SK-N-SH (cell line): Measurements from ENCODE around the gene SPNS1.

ENCODE experiments used
- CTCF ChIP-seq: fragments of 200-600 bp; sonication (generic); IDR thresholded peaks from 2 replicates; pipeline ENCODE4 v1.6.1; 2017; ENCODE audit warnings: antibody characterized with exemption, mild to moderate bottlenecking, moderate library complexity
- EP300 ChIP-seq, 2 experiments: IDR thresholded peaks; 2 replicates each; pipeline versions ENCODE4 v1.4.0 to v1.6.1; 2012; ENCODE audit warnings: borderline replicate concordance in 1 of 2, low read depth in 1 of 2, low read length in 1 of 2
- FOXJ3 ChIP-seq: sonication (generic); formaldehyde crosslinking; IDR thresholded peaks from 2 replicates; pipeline ENCODE4 v1.5.1; 2020; ENCODE audit warnings: mild to moderate bottlenecking, missing genetic modification reagents
- GABPA ChIP-seq: IDR thresholded peaks from 2 replicates; pipeline ENCODE4 v1.4.0; 2012; ENCODE audit warnings: low read depth, mild to moderate bottlenecking
- MAX ChIP-seq: IDR thresholded peaks from 2 replicates; pipeline ENCODE4 v1.4.0; 2012; ENCODE audit warnings: low read depth
- RAD21 ChIP-seq: IDR thresholded peaks from 2 replicates; pipeline ENCODE4 v1.6.1; 2012; ENCODE audit warnings: mild to moderate bottlenecking, low read length
- REST ChIP-seq: IDR thresholded peaks from 2 replicates; pipeline ENCODE4 v1.6.1; 2012; ENCODE audit warnings: mild to moderate bottlenecking, low read depth, low read length, moderate library complexity
- RFX5 ChIP-seq: IDR thresholded peaks from 2 replicates; pipeline ENCODE4 v1.6.1; 2012; ENCODE audit warnings: mild to moderate bottlenecking, improper control_type of control experiment, low read length
- RXRA ChIP-seq: IDR thresholded peaks from 2 replicates; pipeline ENCODE4 v1.4.0; 2012; ENCODE audit warnings: low read depth, mild to moderate bottlenecking, borderline replicate concordance
- SMC3 ChIP-seq: IDR thresholded peaks from 2 replicates; pipeline ENCODE4 v1.6.1; 2012; ENCODE audit warnings: low read depth, low read length, improper control_type of control experiment
- TCF12 ChIP-seq: IDR thresholded peaks from 2 replicates; pipeline ENCODE4 v1.4.0; 2012
- ZBTB33 ChIP-seq: IDR thresholded peaks from 2 replicates; pipeline ENCODE4 v1.4.0; 2012; ENCODE audit warnings: low read depth, borderline replicate concordance

DNA sequence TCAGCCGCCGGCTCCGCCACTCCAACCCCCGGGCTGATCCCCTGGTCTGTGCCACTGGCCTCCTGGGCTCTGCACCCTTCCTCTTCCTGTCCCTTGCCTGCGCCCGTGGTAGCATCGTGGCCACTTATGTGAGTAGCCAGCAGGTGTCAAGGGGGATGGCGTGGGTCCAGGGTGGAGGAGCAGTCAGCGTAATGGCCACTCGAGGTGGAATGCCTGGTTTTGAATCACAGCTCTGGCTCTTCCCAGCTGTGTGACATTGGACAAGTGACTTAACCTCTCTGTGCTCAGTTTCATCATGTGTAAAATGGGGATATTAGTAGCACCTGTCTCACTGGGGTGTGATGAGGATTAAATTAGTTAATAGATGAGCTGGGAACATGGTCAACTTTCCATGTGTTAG is 7.8 kb downstream of the SPNS1 start:
- TF ChIP-seq TCF12 (no peak), CTCF (no peak), RAD21 (no peak), GABPA (no peak), RXRA (no peak), EP300 (IDR thresholded peaks at IDR 0.05; ENCODE audit: borderline replicate concordance in 1 of 2, low read depth in 1 of 2, low read length in 1 of 2) (no peak), MAX (no peak), SMC3 (no peak), RFX5 (no peak), ZBTB33 (no peak), REST (no peak), FOXJ3 (no peak)
